Measurements from ENCODE around the gene TOX3. TPM values are rescaled to one million over a fixed set of nuclear protein-coding genes. Genes with fewer than 3 reads are reported as not detected.

The TOX3 gene
- total and polyA plus RNA-seq, 2 of the 13 experiments (the other 11 are each of a cell fraction or from before 2014, with no cell fraction given): 14.5 to 98.6 TPM

- TF ChIP-seq ZNF687 (CRISPR knock-in tag; IDR thresholded peaks at IDR 0.05): no peak
- 0 out of 2 replicates have a peak, but pooled peaks have one; percentile 25 for TF ChIP-seq KDM4B (CRISPR knock-in tag; IDR thresholded peaks at IDR 0.05)
- no peak for TF ChIP-seq ZBTB1 (CRISPR knock-in tag; IDR thresholded peaks at IDR 0.05; ENCODE audit: borderline replicate concordance)
- no peak for TF ChIP-seq NFE2L1 (CRISPR knock-in tag; IDR thresholded peaks at IDR 0.05; ENCODE audit: borderline replicate concordance)
- peak; percentile 24; the same call in 1 of the 2 replicates for TF ChIP-seq ZBED4 (CRISPR knock-in tag; IDR thresholded peaks at IDR 0.05; ENCODE audit: borderline replicate concordance)
- peak in 1 of 2 experiments; percentile 99; a peak in 2 of 4 replicates for TF ChIP-seq ATF4 (CRISPR knock-in tag; IDR thresholded peaks at IDR 0.05)
- no peak for TF ChIP-seq KAT7 (CRISPR knock-in tag; IDR thresholded peaks at IDR 0.05; ENCODE audit: borderline replicate concordance)
- TF ChIP-seq TFAP4 (IDR thresholded peaks at IDR 0.05; ENCODE audit: borderline replicate concordance, low read depth): peak; percentile 39; the same call in 1 of the 2 replicates
- no peak for TF ChIP-seq ZNF292 (CRISPR knock-in tag; IDR thresholded peaks at IDR 0.05; ENCODE audit: borderline replicate concordance, low read depth)
- TF ChIP-seq ZNF34 (CRISPR knock-in tag; IDR thresholded peaks at IDR 0.05; ENCODE audit: borderline replicate concordance): peak; percentile 81; the same call in 1 of the 2 replicates
- peak in 1 of 2 experiments; percentile 51; a peak in 1 of 4 replicates for TF ChIP-seq KLF16 (CRISPR knock-in tag; IDR thresholded peaks at IDR 0.05)
- TF ChIP-seq JUNB (CRISPR knock-in tag; IDR thresholded peaks at IDR 0.05; ENCODE audit: borderline replicate concordance): no peak
- no peak for TF ChIP-seq ZUFSP (CRISPR knock-in tag; IDR thresholded peaks at IDR 0.05; ENCODE audit: borderline replicate concordance)
- TF ChIP-seq RFXAP (CRISPR knock-in tag; IDR thresholded peaks at IDR 0.05; ENCODE audit: borderline replicate concordance): no peak
- TF ChIP-seq ZSCAN25 (CRISPR knock-in tag; IDR thresholded peaks at IDR 0.05): no peak
- TF ChIP-seq FOXA3 (CRISPR knock-in tag; IDR thresholded peaks at IDR 0.05): peak; percentile 47; the same call in 1 of the 2 replicates
These were observed 30.3 kb upstream of the TOX3 start (continued) for GRCh38 chr16:52577130-52577706.
